GM19438 (cell line): Measurements from ENCODE around the gene CARF.
A peak's percentile ranks its signal among the peaks of the same experiment; 100 is the strongest.
"Not testable (repeated sequence)": the region's sequence is repeated elsewhere in the genome, so short reads cannot be mapped to it uniquely, and the experiment has no call there.

Experiments used
- ATAC-seq: cut with Tn5 transposase; IDR thresholded peaks from one replicate; pipeline ENCODE4 v1.9.1; 2021; ENCODE audit warnings: low read depth; ENCODE audit not compliant: unreplicated experiment

Gene CARF

GRCh38 chr2:202934456-202934855 lies 22.4 kb downstream of the CARF start:
- ATAC-seq = no peak

DNA sequence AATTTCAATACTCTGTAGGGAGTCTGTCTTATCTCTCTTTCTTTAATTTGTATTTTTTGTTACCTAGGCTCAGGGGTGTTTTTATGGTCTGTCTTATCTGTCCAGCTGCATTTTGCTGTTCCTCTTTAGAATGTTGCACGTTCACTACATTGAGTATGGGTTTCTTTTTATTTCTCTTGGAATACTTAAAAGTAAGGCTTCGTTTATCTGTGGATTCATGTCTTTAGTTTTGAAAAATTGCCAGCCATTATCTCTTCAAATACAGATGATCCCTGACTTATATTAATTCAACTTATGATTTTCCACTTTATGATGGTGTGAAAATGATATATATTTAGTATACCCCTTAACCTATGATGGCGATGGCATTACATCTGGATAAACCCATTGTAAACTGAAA lies 26.9 kb downstream of the CARF start:
- no peak for ATAC-seq

DNA sequence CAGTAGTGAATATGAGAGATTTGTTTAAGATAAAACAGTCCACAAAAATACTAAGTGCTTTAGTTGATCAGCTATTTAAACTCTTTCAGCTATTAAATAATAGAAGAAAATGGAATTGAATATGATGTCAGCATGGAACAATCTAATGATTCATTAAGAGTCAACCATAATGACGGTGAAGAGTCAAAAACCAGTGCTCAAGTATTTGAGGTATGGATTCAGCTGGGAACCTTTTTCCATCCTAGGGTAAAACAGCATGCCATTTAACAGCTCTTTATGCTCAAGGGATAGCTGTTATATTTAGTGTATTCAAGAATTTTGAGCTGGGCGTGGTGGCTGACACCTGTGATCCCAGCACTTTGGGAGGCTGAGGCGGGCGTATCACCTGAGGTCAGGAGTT lies 29.7 kb downstream of the CARF start:
- no peak for ATAC-seq

GRCh38 chr2:202944408-202944807 lies 32.3 kb downstream of the CARF start:
- ATAC-seq = no peak

DNA sequence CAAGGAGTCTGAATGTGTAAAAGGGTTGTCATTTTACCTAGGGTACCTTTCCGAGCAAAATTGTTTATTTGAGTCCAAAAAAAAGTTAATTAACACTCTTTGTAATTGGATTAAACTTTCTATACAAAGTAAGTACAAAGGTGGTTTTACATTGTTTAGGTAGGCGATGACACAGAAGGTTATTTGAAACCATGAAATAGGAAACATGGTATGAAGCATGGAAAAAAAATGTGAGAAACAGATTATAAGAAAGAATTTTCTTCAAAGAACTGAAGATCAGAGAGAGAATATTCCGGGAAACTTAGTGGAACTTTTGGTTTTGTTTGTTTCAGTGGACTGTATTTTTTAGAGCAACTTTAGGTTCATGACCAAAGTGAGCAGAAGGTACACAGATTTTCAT lies 32.7 kb downstream of the CARF start:
- no peak for ATAC-seq

DNA sequence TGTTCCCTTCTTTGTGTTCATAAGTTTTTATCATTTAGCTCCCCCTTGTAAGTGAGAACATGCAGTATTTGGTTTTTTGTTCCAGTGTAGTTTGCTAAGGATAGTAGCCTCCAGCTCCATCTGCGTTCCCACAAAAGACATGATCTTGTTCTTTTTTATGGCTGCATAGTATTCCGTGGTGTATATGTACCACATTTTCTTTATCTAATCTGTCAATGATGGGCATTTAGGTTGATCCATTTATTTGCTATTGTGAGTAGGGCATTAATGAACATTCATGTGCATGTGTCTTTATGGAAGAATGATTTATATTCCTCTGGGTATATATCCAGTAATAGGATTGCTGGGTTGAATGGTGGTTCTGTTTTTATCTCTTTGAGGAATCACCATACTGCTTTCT lies 33.4 kb downstream of the CARF start:
- no peak for ATAC-seq

DNA sequence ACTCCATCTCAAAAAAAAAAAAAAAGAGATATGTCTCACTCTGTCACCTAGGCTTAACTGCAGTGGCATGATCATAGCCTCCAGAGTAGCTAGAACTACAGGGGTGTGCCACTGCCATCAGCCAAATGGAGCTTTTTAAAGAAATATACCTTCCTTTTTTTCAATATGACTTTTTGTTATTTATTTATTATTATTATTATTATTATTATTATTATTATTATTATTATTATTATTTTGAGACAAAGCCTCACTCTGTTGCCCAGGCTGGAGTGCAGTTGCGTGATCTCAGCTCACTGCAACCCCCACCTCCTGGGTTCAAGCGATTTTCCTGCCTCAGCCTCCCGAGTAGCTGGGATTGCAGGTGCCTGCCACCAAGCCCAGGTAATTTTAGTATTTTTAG lies 37.3 kb downstream of the CARF start:
- ATAC-seq = not testable (repeated sequence)

GRCh38 chr2:202950592-202950991 lies 38.5 kb downstream of the CARF start:
- no peak for ATAC-seq

DNA sequence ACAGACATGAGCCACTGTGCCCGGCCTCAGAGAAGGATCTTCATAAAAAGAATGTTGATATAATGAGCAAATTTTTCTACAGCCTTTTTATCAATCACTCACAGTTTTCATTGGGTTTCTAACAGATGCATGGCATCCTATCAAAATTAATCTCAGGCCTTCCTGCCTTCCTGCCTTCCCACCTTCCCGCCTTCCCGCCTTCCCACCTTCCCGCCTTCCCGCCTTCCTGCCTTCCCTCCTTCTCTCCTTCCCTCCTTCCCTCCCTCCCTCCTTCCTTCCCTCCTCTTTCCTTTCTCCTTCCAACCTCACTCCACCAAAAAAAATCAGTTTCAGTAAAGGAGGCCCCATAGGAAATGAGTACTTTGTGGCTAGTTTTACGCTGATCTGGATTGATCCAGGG lies 48.4 kb downstream of the CARF start:
- ATAC-seq = no peak

GRCh38 chr2:202963712-202964111 lies 51.6 kb downstream of the CARF start:
- ATAC-seq = no peak

GRCh38 chr2:202965810-202966460 lies 53.9 kb downstream of the CARF start:
- ATAC-seq = no peak

DNA sequence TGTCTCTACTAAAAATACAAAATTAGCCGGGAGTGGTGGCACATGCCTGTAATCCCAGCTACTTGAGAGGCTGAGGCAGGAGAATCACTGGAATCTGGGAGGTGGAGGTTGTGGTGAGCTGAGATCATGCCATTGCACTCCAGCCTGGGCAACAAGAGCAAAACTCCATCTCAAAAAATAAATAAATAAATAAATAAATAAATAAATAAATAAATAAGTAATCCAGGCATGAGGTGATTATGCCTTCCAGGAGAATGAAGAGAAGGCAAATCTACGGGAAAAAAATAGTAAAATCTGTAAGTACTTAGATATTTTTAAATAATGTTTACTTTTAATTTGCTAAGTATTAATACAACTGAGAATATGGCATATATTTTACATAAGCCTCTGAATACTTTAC lies 57.3 kb downstream of the CARF start:
- not testable (repeated sequence) for ATAC-seq

DNA sequence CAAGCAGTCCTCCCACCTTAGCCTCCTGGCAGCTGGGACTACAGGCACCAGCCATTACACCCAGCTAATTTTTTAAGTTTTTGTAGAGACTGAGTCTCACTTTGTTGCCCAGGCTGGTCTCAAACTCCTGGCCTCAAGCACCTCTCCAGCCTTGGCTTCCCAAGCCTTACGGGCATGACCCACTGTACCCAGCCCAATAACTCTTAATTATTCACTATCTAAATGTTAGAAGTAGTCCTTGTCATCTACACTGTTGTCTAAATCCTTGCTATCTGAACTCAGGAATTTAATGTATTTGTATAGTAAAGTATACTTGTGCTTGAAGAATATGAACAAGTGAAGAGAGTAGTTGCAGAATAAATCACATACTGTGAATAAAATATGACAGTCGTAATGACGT lies 64.7 kb downstream of the CARF start:
- ATAC-seq = no peak

- no peak for ATAC-seq
Observed at GRCh38 chr2:202982779-202983491, 70.9 kb downstream of the CARF start.

DNA sequence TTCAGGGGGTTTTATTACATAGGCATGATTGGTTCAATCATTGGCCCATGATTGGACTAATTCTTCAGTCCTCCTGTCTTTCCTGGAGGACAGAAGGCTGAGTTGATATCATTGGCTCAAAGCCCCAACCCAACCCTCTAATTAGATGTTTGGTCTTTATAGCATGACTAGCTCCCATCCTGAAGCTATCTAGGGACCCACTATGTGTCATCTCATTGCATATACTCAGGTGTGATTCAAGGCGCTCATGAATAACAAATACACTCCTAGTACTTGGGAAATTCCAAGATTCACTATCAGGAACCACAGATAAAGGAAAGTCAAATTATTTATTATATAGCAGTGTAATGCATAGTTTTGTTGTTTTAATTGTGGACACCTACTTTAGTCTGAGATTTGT lies 77.7 kb downstream of the CARF start:
- ATAC-seq = no peak

GRCh38 chr2:202990501-202990900 lies 78.4 kb downstream of the CARF start:
- no peak for ATAC-seq

DNA sequence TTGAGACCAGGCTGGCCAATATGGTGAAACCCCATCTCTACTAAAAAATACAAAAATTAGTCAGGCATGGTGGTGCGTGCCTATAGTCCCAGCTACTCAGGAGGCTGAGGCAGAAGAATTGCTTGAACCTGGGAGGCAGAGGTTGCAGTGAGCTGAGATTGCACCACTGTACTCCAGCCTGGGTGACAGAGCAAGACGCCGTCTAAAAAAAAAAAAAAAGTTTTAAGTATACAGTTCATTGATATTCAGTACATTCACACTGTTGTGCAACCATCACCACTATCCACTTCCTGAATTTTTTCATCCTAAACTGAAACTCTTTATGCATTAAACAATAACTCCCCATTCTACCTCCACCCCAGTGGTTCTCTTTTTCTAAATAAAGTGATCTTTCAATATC lies 85.0 kb downstream of the CARF start:
- ATAC-seq = not testable (repeated sequence)

DNA sequence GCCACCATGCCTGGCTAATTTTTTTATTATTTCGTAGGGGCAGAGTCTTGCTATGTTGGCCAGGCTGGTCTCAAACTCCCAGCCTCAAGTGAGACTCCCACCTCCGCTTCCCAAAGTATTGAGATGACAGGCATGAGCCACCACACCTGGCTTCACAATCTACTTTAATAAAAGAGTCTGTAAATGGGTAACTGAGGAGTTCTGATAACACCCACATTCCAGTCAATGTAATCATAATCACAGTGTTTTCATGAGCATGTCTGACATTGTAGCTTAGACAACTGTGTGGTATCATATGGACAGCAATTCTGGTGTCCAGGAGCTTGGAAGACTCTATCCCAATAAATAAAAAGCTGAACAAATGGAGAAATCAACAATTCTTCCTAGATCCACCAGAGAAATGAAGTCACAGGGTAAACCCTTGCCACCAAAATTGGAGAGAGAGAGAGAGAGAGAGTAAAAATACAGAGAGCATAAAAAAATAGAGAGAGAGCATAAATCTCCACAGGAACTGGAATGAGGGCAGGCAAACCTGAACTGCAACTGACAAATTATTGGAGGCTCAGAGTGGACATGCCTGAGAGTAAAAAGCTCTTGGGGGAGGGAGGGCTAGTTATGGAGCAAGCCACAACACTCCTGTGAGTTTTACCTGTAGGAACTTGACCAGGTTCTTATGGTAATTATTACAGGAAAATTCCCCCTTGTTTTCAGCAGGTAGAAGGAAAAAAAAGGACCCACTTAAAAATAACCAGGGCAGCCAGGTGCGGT lies 90.2 kb downstream of the CARF start:
- no peak for ATAC-seq

DNA sequence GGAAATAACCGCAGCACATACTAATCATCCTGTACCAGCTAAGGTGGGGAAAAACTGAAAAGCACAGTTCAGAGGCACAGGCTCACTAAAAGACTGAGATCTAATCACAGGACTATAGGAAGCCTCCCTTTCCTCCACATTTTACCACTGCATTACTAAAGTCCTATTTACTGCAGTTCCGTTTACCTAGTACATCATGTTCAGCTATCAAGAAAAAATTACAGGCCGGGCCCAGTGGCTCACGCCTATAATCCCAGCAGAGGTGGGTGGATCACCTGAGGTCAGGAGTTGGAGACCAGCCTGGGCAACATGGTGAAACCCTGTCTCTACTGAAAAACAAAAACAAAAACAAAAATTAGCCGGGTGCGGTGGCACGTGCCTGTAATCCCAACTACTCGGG lies 91.6 kb downstream of the CARF start:
- no peak for ATAC-seq

GRCh38 chr2:203014456-203015199 lies 102.6 kb downstream of the CARF start, which contains the start of gene NBEAL1:
Gene NBEAL1, plus strand, starts transcription at chr2:203014875. Its CDS starts 1,510 bp downstream, at chr2:203016385.
- ATAC-seq = peak; percentile 97

- no peak for ATAC-seq
Observed at GRCh38 chr2:203016716-203017115, 104.6 kb downstream of the CARF start.
